HCT116 (cell line): ENCODE data around the gene MAP1LC3B2. TPM values are rescaled to one million over a fixed set of nuclear protein-coding genes. Genes with fewer than 3 reads are reported as not detected.
A peak's percentile ranks its signal among the peaks of the same experiment; 100 is the strongest.

Source experiments
- ATAC-seq: fragments of 200-7000 bp; cut with Tn5 transposase; 2 replicates; pipeline ENCODE4 v1.9.1; 2020; ENCODE audit warnings: mild to moderate bottlenecking, moderate library complexity
- BruUV-seq: library from RNA; stranded (reverse); fragments of 400-500 nt; replicated peaks from 2 replicates; lab custom pipeline; 2021; lab: Mats Ljungman, UMichigan
- CTCF ChIA-PET: fragments of 300-600 bp; sonication (Branson Sonifier 250); formaldehyde crosslinking; loops from one replicate; lab custom pipeline; 2021; ENCODE audit warnings: antibody characterized with exemption; lab: Charles Lee
- POLR2A ChIA-PET: fragments of 300-600, 350-600 bp; sonication (Branson Sonifier 250); formaldehyde crosslinking; loops from one replicate; lab custom pipeline; 2021; ENCODE audit warnings: antibody characterized with exemption; lab: Charles Lee
- RAD21 ChIA-PET, 2 experiments: fragments of 300-600 bp; sonication (Branson Sonifier 250); formaldehyde crosslinking; loops; one replicate each; lab custom pipeline; 2023; ENCODE audit warnings: low total read pairs in 2 of 2; ENCODE audit not compliant: uncharacterized antibody in 2 of 2, unreplicated experiment in 2 of 2, low non-redundant PET in 1 of 2; lab: Charles Lee
- DNase-seq: peaks from one replicate; pipeline ENCODE4 v3.0.0-alpha.2; 2010; ENCODE audit warnings: low read depth, low spot score
- H2AFZ ChIP-seq: fragments of 200-600 bp; shearing (Covaris generic), sonication (generic); 2 replicates; pipeline ENCODE4 v1.6.1; 2017; ENCODE audit warnings: low read depth, mixed run types, mixed read lengths, antibody characterized with exemption, low read length; ENCODE audit not compliant: poor library complexity, severe bottlenecking
- H3K27ac ChIP-seq: 2 replicates; pipeline ENCODE4 v1.5.1; 2012; ENCODE audit warnings: low read depth, low read length
- H3K27me3 ChIP-seq: fragments of 200-600 bp; sonication (generic); 2 replicates; pipeline ENCODE4 v1.6.1; 2016; ENCODE audit warnings: mixed run types, low read length, mixed read lengths; ENCODE audit not compliant: insufficient read depth
- H3K36me3 ChIP-seq, 2 experiments: fragments of 200-500 bp in 1 of 2; fragments of 200-600 bp in 1 of 2; sonication (Bioruptor generic) in 1 of 2; sonication (generic) in 1 of 2; 2 replicates each; pipeline versions ENCODE4 v1.5.1 to v1.6.1; 2014 to 2016; ENCODE audit warnings: low read length in 2 of 2, inconsistent platforms in 1 of 2, mixed read lengths in 1 of 2, mixed run types in 1 of 2; ENCODE audit not compliant: insufficient read depth in 2 of 2, control insufficient read depth in 1 of 2
- H3K4me1 ChIP-seq, 2 experiments: fragments of 200-600 bp in 1 of 2; sonication (generic) in 1 of 2; 2 replicates each; pipeline versions ENCODE4 v1.5.1 to v1.6.1; 2012 to 2017; ENCODE audit warnings: low read length in 2 of 2, inconsistent platforms in 1 of 2, mild to moderate bottlenecking in 1 of 2, mixed read lengths in 1 of 2, mixed run types in 1 of 2, moderate library complexity in 1 of 2; ENCODE audit not compliant: insufficient read depth in 2 of 2, control insufficient read depth in 1 of 2
- H3K4me2 ChIP-seq: fragments of 200-600 bp; sonication (generic); 2 replicates; pipeline ENCODE4 v1.6.1; 2017; ENCODE audit warnings: mixed run types, low read length, mixed read lengths
- H3K4me3 ChIP-seq, 2 experiments: fragments of 200-600 bp in 1 of 2; sonication (generic) in 1 of 2; replicated peaks in 1 of 2; 2 replicates each; pipeline ENCODE4 v1.5.1; 2011 to 2016; ENCODE audit warnings: low read length in 2 of 2, control low read depth in 1 of 2, low read depth in 1 of 2, mild to moderate bottlenecking in 1 of 2, mixed read lengths in 1 of 2, mixed run types in 1 of 2
- H3K79me2 ChIP-seq: fragments of 200-600 bp; sonication (generic); 2 replicates; pipeline ENCODE4 v1.6.1; 2017; ENCODE audit warnings: mild to moderate bottlenecking, mixed run types, low read length, moderate library complexity, mixed read lengths; ENCODE audit not compliant: insufficient read depth
- H3K9ac ChIP-seq: fragments of 200-600 bp; sonication (generic); 2 replicates; pipeline ENCODE4 v1.6.1; 2016; ENCODE audit warnings: low read length, mixed read lengths
- H3K9me2 ChIP-seq: fragments of 200-600 bp; sonication (generic), shearing (Covaris generic); 2 replicates; pipeline ENCODE4 v1.6.1; 2017; ENCODE audit warnings: mixed run types, mild to moderate bottlenecking, moderate library complexity; ENCODE audit not compliant: insufficient read depth
- H3K9me3 ChIP-seq, 2 experiments: fragments of 200-500 bp in 1 of 2; fragments of 200-600 bp in 1 of 2; sonication (Bioruptor generic) in 1 of 2; sonication (generic) in 1 of 2; 2 replicates each; pipeline ENCODE4 v1.6.1; 2014 to 2017; ENCODE audit warnings: low read length in 2 of 2, mixed read lengths in 2 of 2, inconsistent platforms in 1 of 2, low read depth in 1 of 2, mild to moderate bottlenecking in 1 of 2, mixed run types in 1 of 2, moderate library complexity in 1 of 2; ENCODE audit not compliant: control insufficient read depth in 1 of 2, insufficient read depth in 1 of 2
- H4K20me1 ChIP-seq: fragments of 200-600 bp; sonication (generic), shearing (Covaris generic); 2 replicates; pipeline ENCODE4 v1.6.1; 2017; ENCODE audit warnings: mixed run types, mild to moderate bottlenecking, moderate library complexity; ENCODE audit not compliant: insufficient read depth
- ATF3 ChIP-seq: IDR thresholded peaks from 2 replicates; pipeline ENCODE4 v1.6.1; 2012
- CBX3 ChIP-seq: IDR thresholded peaks from 2 replicates; pipeline ENCODE4 v1.6.1; 2012; ENCODE audit warnings: low read depth
- CEBPB ChIP-seq: IDR thresholded peaks from 2 replicates; pipeline ENCODE4 v1.6.1; 2012; ENCODE audit warnings: low read depth
- ELF1 ChIP-seq: IDR thresholded peaks from 2 replicates; pipeline ENCODE4 v1.6.1; 2012; ENCODE audit warnings: low read depth, borderline replicate concordance
- EZH2 ChIP-seq: fragments of 200-600 bp; sonication (generic); IDR thresholded peaks from 2 replicates; pipeline ENCODE4 v1.6.1; 2017; ENCODE audit warnings: antibody characterized with exemption, mixed run types
- EZH2phosphoT487 ChIP-seq: fragments of 200-600 bp; IDR thresholded peaks from 2 replicates; pipeline ENCODE4 v1.6.1; 2018; ENCODE audit warnings: antibody characterized with exemption, borderline replicate concordance
- FOSL1 ChIP-seq: IDR thresholded peaks from 2 replicates; pipeline ENCODE4 v1.6.1; 2012; ENCODE audit warnings: low read depth
- JUND ChIP-seq: IDR thresholded peaks from 2 replicates; pipeline ENCODE4 v1.6.1; 2012
- POLR2A ChIP-seq: IDR thresholded peaks from 2 replicates; pipeline ENCODE4 v1.7.0; 2011; ENCODE audit warnings: borderline replicate concordance; ENCODE audit not compliant: insufficient read depth, insufficient read length; ENCODE audit errors: extremely low read depth
- RAD21 ChIP-seq: IDR thresholded peaks from 2 replicates; pipeline ENCODE4 v1.6.1; 2012; ENCODE audit warnings: low read depth, mild to moderate bottlenecking
- REST ChIP-seq: IDR thresholded peaks from 2 replicates; pipeline ENCODE4 v1.6.1; 2012; ENCODE audit warnings: low read depth
- SRF ChIP-seq: IDR thresholded peaks from 2 replicates; pipeline ENCODE4 v1.6.1; 2012; ENCODE audit warnings: low read depth
- TCF7L2 ChIP-seq: IDR thresholded peaks from 2 replicates; pipeline ENCODE4 v1.7.0; 2011; ENCODE audit warnings: borderline replicate concordance, inconsistent platforms; ENCODE audit not compliant: insufficient read depth, insufficient read length; ENCODE audit errors: extremely low read depth
- YY1 ChIP-seq: IDR thresholded peaks from 2 replicates; pipeline ENCODE4 v1.6.1; 2011; ENCODE audit warnings: low read length, low read depth, moderate library complexity, mild to moderate bottlenecking; ENCODE audit not compliant: insufficient replicate concordance; ENCODE audit errors: extremely low read depth
- ZBTB33 ChIP-seq: IDR thresholded peaks from 2 replicates; pipeline ENCODE4 v1.6.1; 2011; ENCODE audit warnings: mild to moderate bottlenecking, low read length, moderate library complexity; ENCODE audit not compliant: insufficient replicate concordance; ENCODE audit errors: extremely low read depth
- ZFX ChIP-seq: fragments of 450-650 bp; IDR thresholded peaks from 2 replicates; pipeline ENCODE4 v1.6.1; 2017
- ZNF274 ChIP-seq: fragments of 200-500 bp; sonication (Bioruptor generic); IDR thresholded peaks from 2 replicates; pipeline ENCODE4 v1.6.1; 2014; ENCODE audit warnings: mild to moderate bottlenecking, low read depth, low read length, inconsistent platforms
- intact Hi-C: fragments of 100-400 bp; cut with micrococcal nuclease; formaldehyde crosslinking; loops from 2 replicates; pipeline ENCODE4 v1.10.0; 2022
- total RNA-seq: library from RNA; stranded (reverse); gene quantifications from one replicate; pipeline ENCODE4 v1.2.1, GENCODE V29; 2021; ENCODE audit not compliant: unreplicated experiment
- TF ChIP-seq, protein P1 (sequence below): IDR thresholded peaks from 2 replicates; pipeline ENCODE4 v1.6.1; 2012

MAP1LC3B2 gene
- total RNA-seq, 1 experiment from 2014 or later = 4.7 TPM

GRCh38 chr12:116520225-116520760 is 38.9 kb upstream of the MAP1LC3B2 start:
- POLR2A ChIA-PET = interaction anchor here (1.8 kb wide), 1 partner anchor 14 kb away, joined by 8 read pairs; no protein-coding TSS in a partner anchor
- intact Hi-C loops = loop anchor here (2.0 kb wide), 1 partner anchor 13 kb away; no protein-coding TSS in a partner anchor
- TF ChIP-seq CBX3 (no peak), POLR2A (no peak), JUND (no peak), SRF (no peak), REST (no peak), ZBTB33 (no peak), ELF1 (no peak), YY1 (no peak), ATF3 (no peak), EZH2 (no peak), RAD21 (no peak), ZNF274 (no peak), ZFX (no peak), CEBPB (no peak), TCF7L2 (no peak), FOSL1 (no peak), EZH2phosphoT487 (no peak)
- TF ChIP-seq, protein P1, sequence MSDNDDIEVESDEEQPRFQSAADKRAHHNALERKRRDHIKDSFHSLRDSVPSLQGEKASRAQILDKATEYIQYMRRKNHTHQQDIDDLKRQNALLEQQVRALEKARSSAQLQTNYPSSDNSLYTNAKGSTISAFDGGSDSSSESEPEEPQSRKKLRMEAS = no peak

More at GRCh38 chr12:116520225-116520760, 38.9 kb upstream of the MAP1LC3B2 start:
- Histone ChIP-seq H3K36me3 (no peaks in the 10 kb centered on the region), H3K9me2 (no peaks in the 10 kb centered on the region), H3K27me3 (no peaks in the 10 kb centered on the region), H3K4me2 (peak overlapping the region; percentile 69), H3K27ac (peak overlapping the region; percentile 97), H3K9me3 (no peaks in the 10 kb centered on the region), H3K4me3 (no peak overlapping the region), H4K20me1 (no peaks in the 10 kb centered on the region), H3K4me1 (peaks cover 64 to 88% of the 10 kb centered on the region in 2 experiments), H2AFZ (no peak overlapping the region), H3K9ac (peak overlapping the region; percentile 60), H3K79me2 (no peaks in the 10 kb centered on the region)
- ChIA-PET CTCF (no interaction called here), RAD21 (no interaction called here)
- DNase-seq (no peak), ATAC-seq (no peak)
- no TSS peak for BruUV-seq
